GM12872 (cell line): ENCODE results near the gene HIF1A.

ENCODE experiments used
- CTCF ChIP-seq: IDR thresholded peaks from 3 replicates; pipeline ENCODE4 v1.5.1; 2011; ENCODE audit warnings: low read depth, mild to moderate bottlenecking, low read length, moderate library complexity; ENCODE audit not compliant: insufficient read depth

HIF1A gene

GRCh38 chr14:61752626-61753025 lies 57.3 kb downstream of the HIF1A start:
- no peak for TF ChIP-seq CTCF

- peak; percentile 30; the same call in 1 of the 3 replicates for TF ChIP-seq CTCF
Observed at GRCh38 chr14:61753631-61754030, 58.3 kb downstream of the HIF1A start.

- TF ChIP-seq CTCF, result no peak
Observed at GRCh38 chr14:61754627-61755381, 59.5 kb downstream of the HIF1A start.

GRCh38 chr14:61756135-61756534 lies 60.8 kb downstream of the HIF1A start:
- TF ChIP-seq CTCF, result no peak

GRCh38 chr14:61759878-61760277 lies 64.6 kb downstream of the HIF1A start:
- TF ChIP-seq CTCF, result no peak

- TF ChIP-seq CTCF, result no peak
Observed at GRCh38 chr14:61761557-61761956, 66.2 kb downstream of the HIF1A start.

- TF ChIP-seq CTCF, result no peak
Observed at GRCh38 chr14:61761959-61762786, 66.9 kb downstream of the HIF1A start, which contains the start of gene SNAPC1. SNAPC1 (plus strand) TSS chr14:61762420; CDS start chr14:61762461, 41 bp downstream.
